ENCODE data around the gene FEM1A. TPM values are rescaled to one million over a fixed set of nuclear protein-coding genes. Genes with fewer than 3 reads are reported as not detected.

The FEM1A gene
- total RNA-seq, 4 donors from 2014 or later = 14.1 to 23.9 (median 15.3) TPM

- Histone ChIP-seq H3K4me1 (peaks cover 0 to 19% (median 3%) of the 10 kb centered on the region in 3 donors), H3K36me3 (no peaks in the 10 kb centered on the region)
These were observed 28.5 kb upstream of the FEM1A start for GRCh38 chr19:4763021-4763420.

DNA sequence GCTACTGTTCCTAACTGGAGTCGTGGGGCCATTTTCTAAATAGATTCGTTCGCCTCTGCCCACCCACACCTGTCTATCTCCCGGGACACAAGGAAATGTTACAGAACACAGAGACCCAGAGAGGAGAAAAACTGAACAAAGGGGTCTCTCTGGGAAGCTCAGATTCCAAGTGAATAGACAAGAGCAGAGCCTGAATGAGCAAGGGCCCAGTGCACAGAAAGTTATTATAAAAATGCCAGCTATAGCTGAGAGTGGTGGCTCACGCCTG is 27.2 kb upstream of the FEM1A start:
- no peak for TF ChIP-seq POLR2A (IDR thresholded peaks at IDR 0.05)
- TF ChIP-seq CTCF (IDR thresholded peaks at IDR 0.05) = no peak
- TF ChIP-seq POLR2AphosphoS5 (IDR thresholded peaks at IDR 0.05) = no peak
- no peak for TF ChIP-seq EP300 (IDR thresholded peaks at IDR 0.05)
- no peaks in the 10 kb centered on the region for H3K9me3 ChIP-seq
- H3K4me3 ChIP-seq = no peak overlapping the region
- ATAC-seq = no peak
- 40 to 43% methylated on average over 1 to 4 of the region's 5 CpGs for WGBS, 2 donors (ENCODE audit: low coverage in 1 of 2)
- H3K36me3 ChIP-seq = no peaks in the 10 kb centered on the region
- peaks cover 39% of the 10 kb centered on the region for H3K27me3 ChIP-seq
- H3K4me1 ChIP-seq = peaks cover 0 to 16% (median 3%) of the 10 kb centered on the region in 3 donors
- no peak overlapping the region for H3K27ac ChIP-seq

More at GRCh38 chr19:4763021-4763420, 28.5 kb upstream of the FEM1A start:
- ATAC-seq = no peak
- H3K27me3 ChIP-seq = peaks cover 43% of the 10 kb centered on the region
- WGBS, 2 donors (ENCODE audit: low coverage in 1 of 2) = 65 to 70% methylated on average over 4 to 6 of the region's 6 CpGs
- TF ChIP-seq POLR2A (IDR thresholded peaks at IDR 0.05) = no peak
- no peak for TF ChIP-seq EP300 (IDR thresholded peaks at IDR 0.05)
- no peak for TF ChIP-seq POLR2AphosphoS5 (IDR thresholded peaks at IDR 0.05)
- H3K4me3 ChIP-seq = no peak overlapping the region
- H3K9me3 ChIP-seq = peaks cover 0 to 10% (median 0%) of the 10 kb centered on the region in 3 donors
- no peak overlapping the region for H3K27ac ChIP-seq

DNA sequence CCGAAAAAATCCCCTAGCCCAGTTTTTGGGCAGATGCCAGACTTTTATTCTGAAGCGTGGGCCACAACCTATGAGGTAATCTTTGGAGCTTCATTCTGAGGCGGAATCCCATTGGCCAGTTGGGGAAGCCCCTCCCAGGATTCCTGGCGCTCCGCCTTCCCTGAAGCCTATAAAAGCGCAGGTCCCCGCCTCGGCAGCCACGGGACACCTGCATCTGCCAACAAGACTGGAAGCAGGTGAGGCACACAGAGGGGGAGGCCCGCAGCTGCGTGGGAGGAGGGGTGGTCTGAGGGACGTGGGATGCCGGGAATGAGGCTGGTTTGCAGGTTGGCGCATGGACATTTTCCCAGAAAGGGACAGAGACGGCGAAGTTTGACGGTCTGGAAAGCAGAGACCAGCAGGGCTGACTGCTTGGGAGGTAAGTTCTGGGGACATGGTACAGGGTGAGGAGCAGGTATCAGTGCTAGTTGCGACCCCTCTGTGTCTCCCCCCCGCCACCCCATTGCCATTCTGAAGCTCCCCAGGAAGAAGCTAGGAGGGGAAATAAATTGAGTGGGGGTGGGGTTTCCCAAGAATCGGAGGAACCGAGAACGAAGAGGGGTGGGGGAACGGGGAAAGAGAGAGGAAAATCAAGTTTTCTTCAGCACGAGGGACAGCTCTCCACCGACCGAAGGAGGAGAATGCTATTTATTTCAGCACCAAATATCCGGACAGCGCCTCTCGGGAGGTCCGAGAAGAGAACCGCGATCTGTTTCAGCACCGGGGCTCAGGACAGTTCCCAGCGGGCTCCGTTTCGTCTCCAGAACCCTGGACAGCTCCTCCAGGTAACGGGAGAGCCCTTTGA is 22.4 kb upstream of the FEM1A start:
- no peak overlapping the region for H3K27ac ChIP-seq
- no peak for TF ChIP-seq CTCF (IDR thresholded peaks at IDR 0.05)
- TF ChIP-seq EP300 (IDR thresholded peaks at IDR 0.05) = no peak
- TF ChIP-seq POLR2A (IDR thresholded peaks at IDR 0.05) = no peak
- no peak for TF ChIP-seq POLR2AphosphoS5 (IDR thresholded peaks at IDR 0.05)
- peak; percentile 81 for ATAC-seq
- H3K36me3 ChIP-seq = no peaks in the 10 kb centered on the region
- no peaks in the 10 kb centered on the region for H3K4me1 ChIP-seq
- WGBS, 2 donors (ENCODE audit: low coverage in 1 of 2) = 5 to 7% methylated on average over 18 to 26 of the region's 37 CpGs
- no peak overlapping the region for H3K4me3 ChIP-seq
- H3K9me3 ChIP-seq = no peaks in the 10 kb centered on the region
- peaks cover 17% of the 10 kb centered on the region for H3K27me3 ChIP-seq

GRCh38 chr19:4772566-4772965 is 19.0 kb upstream of the FEM1A start:
- Histone ChIP-seq H3K36me3 (no peaks in the 10 kb centered on the region), H3K9me3 (no peaks in the 10 kb centered on the region), H3K27ac (no peak overlapping the region), H3K27me3 (peaks cover 39% of the 10 kb centered on the region), H3K4me1 (no peaks in the 10 kb centered on the region), H3K4me3 (no peak overlapping the region)
- ATAC-seq = no peak
- 42 to 44% methylated on average over 2 of the region's 2 CpGs for WGBS, 2 donors (ENCODE audit: low coverage in 1 of 2)
- TF ChIP-seq EP300 (IDR thresholded peaks at IDR 0.05) = no peak
- no peak for TF ChIP-seq POLR2AphosphoS5 (IDR thresholded peaks at IDR 0.05)
- no peak for TF ChIP-seq POLR2A (IDR thresholded peaks at IDR 0.05)
- no peak for TF ChIP-seq CTCF (IDR thresholded peaks at IDR 0.05)

DNA sequence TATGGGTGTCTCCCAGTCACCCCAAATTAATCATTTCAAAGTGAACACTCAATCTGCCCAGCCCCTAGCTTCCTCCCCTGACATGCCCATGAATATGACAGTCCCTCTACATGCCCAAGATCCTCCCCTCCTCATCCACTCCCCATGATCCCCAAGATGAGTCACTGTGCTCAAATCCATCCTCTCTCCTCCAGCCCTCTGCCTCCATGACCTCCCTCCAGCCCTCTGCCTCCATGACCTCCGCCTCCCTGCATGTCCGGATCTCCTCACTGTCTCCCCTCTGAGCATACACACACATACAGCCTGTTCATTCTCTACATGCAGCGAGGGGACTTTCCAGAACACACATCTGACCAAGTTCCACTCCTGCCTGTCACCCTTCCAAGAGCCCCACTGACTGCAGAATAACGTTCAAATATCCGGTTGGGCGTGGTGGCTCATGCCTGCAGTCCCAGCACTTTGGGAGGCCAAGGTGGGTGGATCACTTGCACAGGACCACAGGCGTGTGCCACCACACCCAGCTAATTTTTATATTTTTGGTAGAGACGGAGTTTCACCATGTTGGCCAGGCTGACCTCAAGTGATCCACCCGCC is 18.4 kb upstream of the FEM1A start:
- TF ChIP-seq POLR2AphosphoS5 (IDR thresholded peaks at IDR 0.05) (no peak), POLR2A (IDR thresholded peaks at IDR 0.05) (no peak), CTCF (IDR thresholded peaks at IDR 0.05) (no peak), EP300 (IDR thresholded peaks at IDR 0.05) (no peak)
- Histone ChIP-seq H3K4me1 (no peaks in the 10 kb centered on the region), H3K9me3 (no peaks in the 10 kb centered on the region), H3K4me3 (no peak overlapping the region), H3K36me3 (no peaks in the 10 kb centered on the region), H3K27ac (no peak overlapping the region), H3K27me3 (peaks cover 39% of the 10 kb centered on the region)
- no peak for ATAC-seq
- 45% methylated on average over 6 of the region's 9 CpGs; no CpG with 5 or more reads in 1 of the 2 donors for WGBS, 2 donors (ENCODE audit: low coverage in 1 of 2)

Data from gastroesophageal sphincter (tissue), 4 donors.